Raji (cell line): ENCODE measurements around the gene TSG101.

Experiments
- POLR2A ChIP-seq: IDR thresholded peaks from 2 replicates; pipeline ENCODE4 v1.6.1; 2011; ENCODE audit warnings: low read depth, low read length, control low read depth; ENCODE audit not compliant: insufficient read depth

The TSG101 gene, protein sequence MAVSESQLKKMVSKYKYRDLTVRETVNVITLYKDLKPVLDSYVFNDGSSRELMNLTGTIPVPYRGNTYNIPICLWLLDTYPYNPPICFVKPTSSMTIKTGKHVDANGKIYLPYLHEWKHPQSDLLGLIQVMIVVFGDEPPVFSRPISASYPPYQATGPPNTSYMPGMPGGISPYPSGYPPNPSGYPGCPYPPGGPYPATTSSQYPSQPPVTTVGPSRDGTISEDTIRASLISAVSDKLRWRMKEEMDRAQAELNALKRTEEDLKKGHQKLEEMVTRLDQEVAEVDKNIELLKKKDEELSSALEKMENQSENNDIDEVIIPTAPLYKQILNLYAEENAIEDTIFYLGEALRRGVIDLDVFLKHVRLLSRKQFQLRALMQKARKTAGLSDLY

DNA sequence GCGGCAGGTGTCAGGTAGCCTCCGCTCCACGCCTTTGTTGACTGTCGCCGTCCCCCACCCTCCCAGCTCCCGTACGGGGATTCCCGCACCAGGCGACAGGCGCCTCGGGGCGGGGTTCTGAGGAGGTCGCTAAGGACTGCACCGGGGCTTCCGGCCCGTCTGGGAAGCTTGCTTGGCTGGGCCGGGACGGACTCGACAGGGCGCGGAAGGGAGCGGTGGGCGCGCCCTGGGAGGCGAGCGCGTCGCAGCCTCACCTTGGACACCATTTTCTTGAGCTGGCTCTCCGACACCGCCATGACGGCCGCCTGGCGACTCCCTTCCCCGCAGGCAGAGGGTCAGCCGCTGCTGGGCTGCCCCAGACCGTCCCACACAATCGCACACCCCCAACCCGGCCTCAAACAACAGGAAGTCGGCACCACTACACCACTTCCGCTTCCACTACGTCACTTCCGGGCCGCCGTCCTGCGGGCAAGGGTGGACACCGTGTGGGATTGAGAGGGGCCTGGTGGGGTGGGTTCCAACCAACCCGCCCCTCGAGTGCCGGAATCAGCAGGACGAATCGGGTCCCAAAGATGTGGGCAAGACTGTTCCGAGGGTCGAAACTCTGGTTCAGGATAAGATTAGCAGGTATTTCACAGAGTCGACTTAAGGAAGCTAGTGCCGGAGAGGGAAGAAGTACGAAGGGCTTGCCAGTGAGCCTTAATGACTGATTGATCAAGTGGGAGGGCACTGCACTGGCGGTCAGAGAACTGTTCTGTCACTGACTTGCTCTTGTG lies at the start of gene TSG101:
Gene TSG101, minus strand, starts transcription at position 422 of the 776 bp plus-strand sequence. Its CDS starts 126 bp downstream, at position 296.
- TF ChIP-seq POLR2A, result peak; percentile 96

DNA sequence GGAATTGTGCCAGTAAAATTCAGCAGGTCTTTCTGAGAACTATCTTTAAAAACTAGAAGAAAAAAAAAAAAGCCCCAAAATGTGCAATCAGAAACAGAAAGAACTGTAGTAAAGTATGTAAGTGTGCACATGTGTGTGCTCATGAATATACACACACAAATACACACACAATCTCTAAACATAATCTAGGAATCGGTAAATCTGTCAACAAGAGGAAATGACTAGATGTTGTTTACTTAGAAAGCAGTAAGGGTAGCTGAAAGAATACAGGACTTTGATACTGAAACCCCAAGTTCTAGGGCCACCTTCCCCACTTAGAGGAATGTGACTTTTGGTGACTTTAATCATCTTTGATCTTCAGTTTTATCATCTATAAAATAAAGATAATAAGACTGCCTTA lies 48.6 kb upstream of the TSG101 start:
- no peak for TF ChIP-seq POLR2A

DNA sequence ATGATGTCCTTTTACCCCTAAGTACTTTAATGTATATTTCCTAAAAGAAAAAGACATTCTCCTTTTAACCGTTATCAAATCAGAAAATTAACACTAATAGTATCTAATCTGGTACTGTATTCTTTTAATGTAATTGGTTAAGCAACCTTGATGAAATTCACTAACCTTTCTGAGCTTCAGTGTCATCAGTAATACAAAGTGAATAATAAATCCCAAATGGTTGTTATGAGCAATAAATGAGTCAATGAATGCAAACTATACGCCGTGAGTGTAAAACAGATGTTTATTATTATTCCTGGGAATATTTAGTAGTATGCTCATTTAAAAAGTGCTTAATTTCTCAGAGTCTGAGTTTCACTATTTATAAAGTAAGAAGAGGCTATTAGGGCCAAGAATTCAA lies 40.3 kb upstream of the TSG101 start:
- TF ChIP-seq POLR2A, result no peak

DNA sequence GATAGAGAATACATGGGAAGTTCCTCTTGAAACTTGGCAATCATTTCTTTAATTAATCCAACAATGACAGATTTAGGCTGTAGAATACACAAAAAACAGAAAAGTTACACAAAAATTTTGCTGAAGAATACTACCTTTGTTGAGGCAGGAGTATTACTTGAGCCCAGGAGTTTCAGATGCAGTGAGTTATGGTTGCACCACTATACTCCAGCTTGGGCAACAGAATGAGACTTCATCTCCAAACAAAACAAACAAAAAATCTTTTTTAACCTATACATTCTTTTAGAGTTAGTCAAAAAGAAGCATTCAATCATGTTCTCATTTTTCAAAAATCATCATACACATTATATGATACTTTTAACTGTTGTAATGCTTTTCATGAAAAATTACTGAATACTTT lies 39.7 kb upstream of the TSG101 start:
- no peak for TF ChIP-seq POLR2A

DNA sequence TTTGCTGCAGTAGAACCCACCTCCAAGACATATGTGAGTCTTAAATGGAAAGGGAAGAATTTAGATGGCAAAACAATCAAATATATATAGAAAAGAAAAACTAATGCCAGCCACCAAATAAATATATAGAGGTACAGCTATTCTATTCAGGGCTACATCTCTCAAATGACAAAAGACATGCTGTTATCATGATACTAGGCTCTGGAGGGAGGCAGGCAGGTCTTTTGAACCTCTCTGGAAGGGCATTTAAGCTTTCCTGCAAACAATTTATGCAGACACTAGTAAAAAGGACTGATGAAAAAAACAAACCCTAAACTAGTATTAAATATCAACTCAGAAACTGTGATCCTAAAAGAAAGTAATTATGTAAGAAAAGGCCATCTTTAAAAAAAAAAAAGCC lies 37.4 kb upstream of the TSG101 start:
- TF ChIP-seq POLR2A, result no peak

DNA sequence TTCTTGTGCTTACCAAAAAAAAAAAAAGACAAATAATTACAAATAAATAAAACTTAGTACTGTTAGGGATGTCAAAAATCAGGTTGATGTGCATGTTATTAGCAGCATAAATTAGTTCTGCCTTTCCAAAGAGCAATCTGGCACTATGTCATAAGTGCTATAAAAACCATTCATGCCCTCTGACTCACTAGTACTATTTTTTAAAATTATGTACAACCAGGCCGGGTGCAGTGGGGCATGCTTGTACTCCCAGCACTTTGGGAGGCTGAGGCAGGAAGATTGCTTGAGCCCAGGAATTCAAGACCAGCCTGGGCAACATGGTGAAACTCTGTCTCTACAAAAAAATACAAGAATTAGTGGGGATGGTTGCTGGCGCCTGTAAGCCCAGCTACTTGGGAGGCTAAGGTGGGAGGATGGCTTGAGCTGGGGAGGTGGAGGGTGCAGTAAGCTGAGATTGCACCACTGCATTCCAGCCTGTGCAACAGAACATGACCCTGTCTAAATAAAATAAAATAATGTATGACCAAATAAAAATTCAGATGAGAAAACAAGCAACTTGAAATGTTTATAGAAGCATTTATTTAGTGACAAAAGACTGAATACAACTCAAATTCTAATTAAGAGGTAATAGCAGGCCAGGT lies 36.5 kb upstream of the TSG101 start:
- no peak for TF ChIP-seq POLR2A

DNA sequence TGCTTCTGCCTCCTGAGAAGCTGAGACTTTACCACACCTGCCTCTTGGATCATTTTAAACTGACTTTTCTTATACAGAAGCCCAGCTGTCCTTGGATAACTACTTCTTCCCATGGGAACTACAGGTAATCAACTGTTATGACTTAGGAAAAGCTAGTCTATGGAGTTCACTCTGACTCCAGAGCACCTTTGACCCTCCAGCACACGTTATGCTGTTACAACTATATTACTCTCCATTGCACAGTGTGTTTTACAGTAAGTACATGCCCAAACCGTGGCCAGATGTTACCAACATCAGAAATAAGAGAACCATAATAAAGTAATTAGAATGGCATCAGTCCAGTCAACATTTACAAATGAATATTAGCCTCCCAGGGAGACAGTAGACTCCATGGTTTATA lies 21.3 kb upstream of the TSG101 start:
- no peak for TF ChIP-seq POLR2A

DNA sequence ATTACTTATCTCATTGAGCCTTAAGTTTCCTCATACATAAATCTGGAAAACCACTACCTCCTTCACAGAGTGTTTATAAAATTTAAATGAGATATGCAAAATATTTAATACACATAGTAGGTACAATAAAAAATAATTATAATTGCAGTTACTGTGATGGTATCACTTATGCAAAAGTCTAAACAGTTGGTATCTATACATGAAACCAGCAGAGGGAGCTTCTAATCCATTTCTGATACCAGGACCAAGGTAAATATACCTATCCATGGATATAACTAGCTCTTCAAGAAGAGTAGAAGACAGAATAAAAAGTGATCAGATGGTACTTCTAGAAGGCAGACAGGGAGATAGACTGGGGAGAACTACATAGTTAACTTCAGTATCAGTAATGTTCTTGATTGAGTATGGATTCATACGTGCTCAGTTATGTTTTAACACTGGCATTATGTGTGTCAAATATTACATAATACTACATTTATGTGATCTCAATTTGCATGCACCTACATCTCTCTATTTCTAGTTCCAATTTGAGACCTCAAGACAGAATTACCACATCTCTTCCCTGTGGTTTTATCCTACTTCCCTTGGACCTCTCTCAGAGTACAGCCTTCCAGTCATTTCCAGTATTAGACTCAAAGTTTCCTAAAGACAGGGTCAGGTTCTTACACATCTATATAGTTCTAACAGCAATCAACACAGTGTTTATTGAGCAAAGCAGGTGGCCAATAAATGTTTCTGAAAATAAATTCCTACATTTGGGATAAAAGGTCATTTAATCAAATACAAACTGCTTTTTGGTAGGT lies 13.7 kb upstream of the TSG101 start:
- no peak for TF ChIP-seq POLR2A

DNA sequence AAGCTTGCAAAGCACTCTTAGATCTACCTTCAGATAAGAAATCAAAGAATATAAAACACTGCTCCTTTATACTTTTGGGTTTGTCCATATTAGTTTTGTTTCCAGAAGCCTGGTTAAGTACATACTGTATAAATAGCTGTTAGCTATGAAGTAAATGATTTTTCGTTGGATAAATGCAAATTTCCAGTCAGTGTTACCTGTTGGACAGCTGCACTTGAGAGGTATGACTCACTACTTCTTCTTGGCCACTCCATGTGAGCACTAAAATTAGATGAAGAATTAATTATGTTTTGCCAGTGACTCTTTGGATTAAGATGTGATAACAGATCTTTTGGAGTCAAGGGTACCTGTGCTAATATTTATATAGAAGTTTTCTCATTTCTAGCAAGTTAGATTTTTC lies 9.5 kb upstream of the TSG101 start:
- no peak for TF ChIP-seq POLR2A

DNA sequence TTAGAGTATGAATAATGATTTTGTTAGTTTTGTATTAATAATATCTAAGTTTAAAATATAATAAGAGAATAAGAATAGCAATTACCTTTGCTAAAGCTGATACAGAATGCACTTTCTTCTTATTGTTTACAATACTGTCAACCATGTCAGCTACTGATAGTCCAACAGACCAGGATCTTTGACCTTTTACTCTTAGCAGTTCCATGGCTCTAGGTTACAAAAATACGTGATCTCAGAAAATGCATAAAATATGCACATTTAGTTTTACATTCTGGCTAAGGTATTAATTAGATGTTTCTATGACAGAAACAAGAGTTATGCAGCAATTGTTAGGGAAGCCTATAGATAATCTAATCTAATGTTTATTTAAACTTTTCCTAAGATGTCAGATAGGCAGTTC lies 7.5 kb upstream of the TSG101 start:
- no peak for TF ChIP-seq POLR2A

DNA sequence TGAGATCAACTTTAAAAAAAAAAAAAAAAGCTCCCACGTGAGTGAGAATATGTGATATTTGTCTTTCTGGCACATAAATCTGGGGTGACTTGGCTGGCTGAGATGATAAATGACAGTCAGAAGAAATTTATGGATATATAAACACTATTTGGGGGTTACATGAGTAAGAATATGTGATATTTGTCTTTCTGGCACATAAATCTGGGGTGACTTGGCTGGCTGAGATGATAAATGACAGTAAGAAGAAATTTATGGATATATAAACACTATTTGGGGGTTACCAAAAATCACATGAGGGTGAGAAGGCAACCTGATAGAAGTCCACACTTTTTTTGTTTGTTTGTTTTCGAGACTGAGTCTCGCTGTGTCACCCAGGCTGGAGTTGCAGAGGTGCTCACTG lies 6.6 kb upstream of the TSG101 start:
- TF ChIP-seq POLR2A, result no peak

DNA sequence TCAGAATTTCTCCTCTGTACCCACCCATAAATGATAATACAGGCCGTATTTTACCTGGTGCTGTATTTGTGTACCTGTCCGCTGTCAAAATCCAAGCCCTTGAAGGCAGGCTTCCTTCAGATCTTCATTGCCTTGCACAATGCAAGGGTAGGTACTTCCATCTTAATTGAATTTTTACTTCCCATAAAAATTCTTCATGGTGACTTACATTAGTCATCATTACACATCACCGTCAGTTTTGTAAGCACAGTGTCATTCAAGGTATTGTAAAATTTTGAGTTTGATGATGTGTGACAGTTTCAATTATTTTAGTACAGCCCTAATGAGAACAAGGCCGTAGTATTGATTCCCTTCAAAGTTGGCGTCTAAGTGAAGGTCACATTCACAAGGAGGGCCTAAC lies 770 bp upstream of the TSG101 start:
- no peak for TF ChIP-seq POLR2A

DNA sequence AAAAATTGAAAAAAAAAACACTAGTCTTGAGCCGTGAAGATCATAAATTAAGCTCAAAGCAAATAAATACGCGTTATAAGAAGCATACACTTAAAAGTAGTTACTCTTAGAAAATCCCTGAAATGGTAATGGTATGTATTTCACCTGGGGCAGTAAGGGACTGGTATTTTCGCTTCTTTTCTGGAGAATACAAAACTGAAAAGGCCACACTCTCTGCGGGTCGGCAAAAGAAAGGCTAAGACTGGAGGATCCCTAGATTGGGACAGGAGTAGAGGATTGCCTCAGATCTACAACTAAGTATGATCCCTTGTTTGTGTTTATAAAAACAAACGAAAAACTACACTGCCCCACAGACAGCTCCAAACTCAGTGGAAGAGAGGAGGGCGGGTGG lies 617 bp downstream of the TSG101 start:
- no peak for TF ChIP-seq POLR2A

DNA sequence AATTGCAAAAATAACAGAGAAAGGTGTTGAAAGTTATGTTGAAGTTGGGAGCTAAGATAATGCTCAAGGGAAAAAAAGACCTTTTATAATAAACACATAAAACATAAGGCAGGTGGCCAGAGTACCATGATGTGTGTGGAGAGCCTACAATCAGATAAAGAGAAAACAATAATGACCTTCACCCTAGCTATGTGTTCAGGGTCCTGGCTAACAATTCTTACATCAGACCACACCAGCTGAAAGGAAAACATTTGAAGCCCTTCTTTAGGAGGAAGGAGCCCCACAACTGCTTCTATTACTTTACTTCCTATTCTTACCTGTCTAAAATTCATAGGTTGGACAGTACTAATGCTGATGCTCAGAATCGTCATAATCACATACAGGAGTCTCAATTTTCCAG lies 2.5 kb downstream of the TSG101 start:
- no peak for TF ChIP-seq POLR2A

DNA sequence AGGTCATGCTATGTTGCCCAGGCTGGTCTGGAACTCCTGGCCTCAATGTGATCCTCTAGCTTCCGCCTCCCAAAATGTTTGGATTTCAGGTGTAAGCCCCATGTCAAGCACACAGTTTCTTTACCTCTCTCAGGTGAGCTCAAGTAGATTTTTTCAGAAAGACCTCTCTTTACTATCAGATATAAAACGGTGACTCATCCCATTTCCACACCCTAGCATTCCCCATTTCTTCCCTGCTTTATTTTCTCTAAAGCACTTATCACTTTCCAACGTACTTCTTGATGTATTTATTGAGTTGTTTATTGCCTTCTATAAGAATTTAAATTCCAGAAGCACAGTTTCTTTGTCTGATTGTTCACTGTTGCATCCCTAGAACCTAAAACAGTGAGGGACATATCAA lies 3.7 kb downstream of the TSG101 start:
- TF ChIP-seq POLR2A, result no peak
